ENCODE data around the gene GABRG3. TPM values are rescaled to one million over a fixed set of nuclear protein-coding genes. Genes with fewer than 3 reads are reported as not detected.

GABRG3 gene
- total and polyA plus RNA-seq, 2 experiments from 2014 or later: 0.10 to 1.4 TPM

DNA sequence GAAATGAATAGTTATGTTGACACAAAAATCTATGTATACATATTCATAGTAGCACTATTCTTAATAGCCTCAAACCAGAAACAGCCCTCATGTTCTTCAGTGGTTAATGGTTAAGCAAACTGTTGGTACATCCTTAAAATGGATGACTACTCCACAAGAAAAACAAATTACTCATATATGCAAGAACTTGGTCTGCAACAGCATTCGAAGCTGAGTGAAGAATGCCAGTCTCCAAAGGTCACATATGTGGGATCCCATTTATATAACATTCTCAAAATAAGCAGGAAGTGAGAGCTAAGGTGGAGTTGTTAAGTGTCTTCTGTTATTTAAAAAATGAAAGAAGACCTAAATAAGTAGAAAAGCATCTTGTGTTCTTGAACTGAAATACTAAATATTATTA, 365.7 kb downstream of the GABRG3 start:
- ATAC-seq (no peak), DNase-seq (ENCODE audit: low spot score) (no peak)
- H3K4me1 ChIP-seq (ENCODE audit: insufficient read depth): no peaks in the 10 kb centered on the region
- no peak overlapping the region for H3K27ac Mint-ChIP-seq
- no peak overlapping the region for H3K27ac ChIP-seq (ENCODE audit: low read depth)
- no peaks in the 10 kb centered on the region for H3F3A ChIP-seq (replicated peaks; ENCODE audit: low read depth)
- H3K79me2 ChIP-seq (replicated peaks; ENCODE audit: insufficient read depth): no peaks in the 10 kb centered on the region
- H3K9me2 ChIP-seq (ENCODE audit: insufficient read depth): no peaks in the 10 kb centered on the region
- H3K36me3 ChIP-seq (ENCODE audit: insufficient read depth): no peaks in the 10 kb centered on the region
- H3K4me3 Mint-ChIP-seq: no peak overlapping the region
- H3K27me3 ChIP-seq (ENCODE audit: insufficient read depth): no peaks in the 10 kb centered on the region
- no peaks in the 10 kb centered on the region; the same call in 2 of the 3 replicates for H3K9me3 Mint-ChIP-seq
- peaks cover under 1% of the 10 kb centered on the region; the same call in 1 of the 3 replicates for H3K4me1 Mint-ChIP-seq
- peaks cover 3% of the 10 kb centered on the region for H3K27me3 Mint-ChIP-seq (ENCODE audit: insufficient read depth, low read depth, poor library complexity)
- H2AFZ ChIP-seq: no peak overlapping the region
- H4K20me1 ChIP-seq (replicated peaks; ENCODE audit: insufficient read depth): no peaks in the 10 kb centered on the region
- TF ChIP-seq, protein P1, sequence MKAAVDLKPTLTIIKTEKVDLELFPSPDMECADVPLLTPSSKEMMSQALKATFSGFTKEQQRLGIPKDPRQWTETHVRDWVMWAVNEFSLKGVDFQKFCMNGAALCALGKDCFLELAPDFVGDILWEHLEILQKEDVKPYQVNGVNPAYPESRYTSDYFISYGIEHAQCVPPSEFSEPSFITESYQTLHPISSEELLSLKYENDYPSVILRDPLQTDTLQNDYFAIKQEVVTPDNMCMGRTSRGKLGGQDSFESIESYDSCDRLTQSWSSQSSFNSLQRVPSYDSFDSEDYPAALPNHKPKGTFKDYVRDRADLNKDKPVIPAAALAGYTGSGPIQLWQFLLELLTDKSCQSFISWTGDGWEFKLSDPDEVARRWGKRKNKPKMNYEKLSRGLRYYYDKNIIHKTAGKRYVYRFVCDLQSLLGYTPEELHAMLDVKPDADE (IDR thresholded peaks at IDR 0.05): no peak
- TF ChIP-seq ZNF331 (CRISPR knock-in tag; IDR thresholded peaks at IDR 0.05; ENCODE audit: low read depth) (no peak), NANOG (IDR thresholded peaks at IDR 0.05; ENCODE audit: borderline replicate concordance) (no peak), ZNF114 (CRISPR knock-in tag; IDR thresholded peaks at IDR 0.05) (no peak), EZH2 (IDR thresholded peaks at IDR 0.05; ENCODE audit: low read depth, unreplicated experiment) (no peak), POLR2AphosphoS5 (IDR thresholded peaks at IDR 0.05; ENCODE audit: low read depth) (no peak), EZH2phosphoT487 (IDR thresholded peaks at IDR 0.05; ENCODE audit: unreplicated experiment) (no peak), CREB1 (CRISPR knock-in tag; IDR thresholded peaks at IDR 0.05; ENCODE audit: low read depth) (no peak), STAT1 (IDR thresholded peaks at IDR 0.05; ENCODE audit: unreplicated experiment) (no peak), JUNB (IDR thresholded peaks at IDR 0.05; ENCODE audit: unreplicated experiment) (no peak)
- TF ChIP-seq, protein P2, sequence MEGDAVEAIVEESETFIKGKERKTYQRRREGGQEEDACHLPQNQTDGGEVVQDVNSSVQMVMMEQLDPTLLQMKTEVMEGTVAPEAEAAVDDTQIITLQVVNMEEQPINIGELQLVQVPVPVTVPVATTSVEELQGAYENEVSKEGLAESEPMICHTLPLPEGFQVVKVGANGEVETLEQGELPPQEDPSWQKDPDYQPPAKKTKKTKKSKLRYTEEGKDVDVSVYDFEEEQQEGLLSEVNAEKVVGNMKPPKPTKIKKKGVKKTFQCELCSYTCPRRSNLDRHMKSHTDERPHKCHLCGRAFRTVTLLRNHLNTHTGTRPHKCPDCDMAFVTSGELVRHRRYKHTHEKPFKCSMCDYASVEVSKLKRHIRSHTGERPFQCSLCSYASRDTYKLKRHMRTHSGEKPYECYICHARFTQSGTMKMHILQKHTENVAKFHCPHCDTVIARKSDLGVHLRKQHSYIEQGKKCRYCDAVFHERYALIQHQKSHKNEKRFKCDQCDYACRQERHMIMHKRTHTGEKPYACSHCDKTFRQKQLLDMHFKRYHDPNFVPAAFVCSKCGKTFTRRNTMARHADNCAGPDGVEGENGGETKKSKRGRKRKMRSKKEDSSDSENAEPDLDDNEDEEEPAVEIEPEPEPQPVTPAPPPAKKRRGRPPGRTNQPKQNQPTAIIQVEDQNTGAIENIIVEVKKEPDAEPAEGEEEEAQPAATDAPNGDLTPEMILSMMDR (conservative IDR thresholded peaks at IDR 0.05; ENCODE audit: low read depth in 2 of 2): no peak
- TF ChIP-seq, protein P3, sequence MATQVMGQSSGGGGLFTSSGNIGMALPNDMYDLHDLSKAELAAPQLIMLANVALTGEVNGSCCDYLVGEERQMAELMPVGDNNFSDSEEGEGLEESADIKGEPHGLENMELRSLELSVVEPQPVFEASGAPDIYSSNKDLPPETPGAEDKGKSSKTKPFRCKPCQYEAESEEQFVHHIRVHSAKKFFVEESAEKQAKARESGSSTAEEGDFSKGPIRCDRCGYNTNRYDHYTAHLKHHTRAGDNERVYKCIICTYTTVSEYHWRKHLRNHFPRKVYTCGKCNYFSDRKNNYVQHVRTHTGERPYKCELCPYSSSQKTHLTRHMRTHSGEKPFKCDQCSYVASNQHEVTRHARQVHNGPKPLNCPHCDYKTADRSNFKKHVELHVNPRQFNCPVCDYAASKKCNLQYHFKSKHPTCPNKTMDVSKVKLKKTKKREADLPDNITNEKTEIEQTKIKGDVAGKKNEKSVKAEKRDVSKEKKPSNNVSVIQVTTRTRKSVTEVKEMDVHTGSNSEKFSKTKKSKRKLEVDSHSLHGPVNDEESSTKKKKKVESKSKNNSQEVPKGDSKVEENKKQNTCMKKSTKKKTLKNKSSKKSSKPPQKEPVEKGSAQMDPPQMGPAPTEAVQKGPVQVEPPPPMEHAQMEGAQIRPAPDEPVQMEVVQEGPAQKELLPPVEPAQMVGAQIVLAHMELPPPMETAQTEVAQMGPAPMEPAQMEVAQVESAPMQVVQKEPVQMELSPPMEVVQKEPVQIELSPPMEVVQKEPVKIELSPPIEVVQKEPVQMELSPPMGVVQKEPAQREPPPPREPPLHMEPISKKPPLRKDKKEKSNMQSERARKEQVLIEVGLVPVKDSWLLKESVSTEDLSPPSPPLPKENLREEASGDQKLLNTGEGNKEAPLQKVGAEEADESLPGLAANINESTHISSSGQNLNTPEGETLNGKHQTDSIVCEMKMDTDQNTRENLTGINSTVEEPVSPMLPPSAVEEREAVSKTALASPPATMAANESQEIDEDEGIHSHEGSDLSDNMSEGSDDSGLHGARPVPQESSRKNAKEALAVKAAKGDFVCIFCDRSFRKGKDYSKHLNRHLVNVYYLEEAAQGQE (IDR thresholded peaks at IDR 0.05; ENCODE audit: unreplicated experiment): no peak
- TF ChIP-seq, protein P4, sequence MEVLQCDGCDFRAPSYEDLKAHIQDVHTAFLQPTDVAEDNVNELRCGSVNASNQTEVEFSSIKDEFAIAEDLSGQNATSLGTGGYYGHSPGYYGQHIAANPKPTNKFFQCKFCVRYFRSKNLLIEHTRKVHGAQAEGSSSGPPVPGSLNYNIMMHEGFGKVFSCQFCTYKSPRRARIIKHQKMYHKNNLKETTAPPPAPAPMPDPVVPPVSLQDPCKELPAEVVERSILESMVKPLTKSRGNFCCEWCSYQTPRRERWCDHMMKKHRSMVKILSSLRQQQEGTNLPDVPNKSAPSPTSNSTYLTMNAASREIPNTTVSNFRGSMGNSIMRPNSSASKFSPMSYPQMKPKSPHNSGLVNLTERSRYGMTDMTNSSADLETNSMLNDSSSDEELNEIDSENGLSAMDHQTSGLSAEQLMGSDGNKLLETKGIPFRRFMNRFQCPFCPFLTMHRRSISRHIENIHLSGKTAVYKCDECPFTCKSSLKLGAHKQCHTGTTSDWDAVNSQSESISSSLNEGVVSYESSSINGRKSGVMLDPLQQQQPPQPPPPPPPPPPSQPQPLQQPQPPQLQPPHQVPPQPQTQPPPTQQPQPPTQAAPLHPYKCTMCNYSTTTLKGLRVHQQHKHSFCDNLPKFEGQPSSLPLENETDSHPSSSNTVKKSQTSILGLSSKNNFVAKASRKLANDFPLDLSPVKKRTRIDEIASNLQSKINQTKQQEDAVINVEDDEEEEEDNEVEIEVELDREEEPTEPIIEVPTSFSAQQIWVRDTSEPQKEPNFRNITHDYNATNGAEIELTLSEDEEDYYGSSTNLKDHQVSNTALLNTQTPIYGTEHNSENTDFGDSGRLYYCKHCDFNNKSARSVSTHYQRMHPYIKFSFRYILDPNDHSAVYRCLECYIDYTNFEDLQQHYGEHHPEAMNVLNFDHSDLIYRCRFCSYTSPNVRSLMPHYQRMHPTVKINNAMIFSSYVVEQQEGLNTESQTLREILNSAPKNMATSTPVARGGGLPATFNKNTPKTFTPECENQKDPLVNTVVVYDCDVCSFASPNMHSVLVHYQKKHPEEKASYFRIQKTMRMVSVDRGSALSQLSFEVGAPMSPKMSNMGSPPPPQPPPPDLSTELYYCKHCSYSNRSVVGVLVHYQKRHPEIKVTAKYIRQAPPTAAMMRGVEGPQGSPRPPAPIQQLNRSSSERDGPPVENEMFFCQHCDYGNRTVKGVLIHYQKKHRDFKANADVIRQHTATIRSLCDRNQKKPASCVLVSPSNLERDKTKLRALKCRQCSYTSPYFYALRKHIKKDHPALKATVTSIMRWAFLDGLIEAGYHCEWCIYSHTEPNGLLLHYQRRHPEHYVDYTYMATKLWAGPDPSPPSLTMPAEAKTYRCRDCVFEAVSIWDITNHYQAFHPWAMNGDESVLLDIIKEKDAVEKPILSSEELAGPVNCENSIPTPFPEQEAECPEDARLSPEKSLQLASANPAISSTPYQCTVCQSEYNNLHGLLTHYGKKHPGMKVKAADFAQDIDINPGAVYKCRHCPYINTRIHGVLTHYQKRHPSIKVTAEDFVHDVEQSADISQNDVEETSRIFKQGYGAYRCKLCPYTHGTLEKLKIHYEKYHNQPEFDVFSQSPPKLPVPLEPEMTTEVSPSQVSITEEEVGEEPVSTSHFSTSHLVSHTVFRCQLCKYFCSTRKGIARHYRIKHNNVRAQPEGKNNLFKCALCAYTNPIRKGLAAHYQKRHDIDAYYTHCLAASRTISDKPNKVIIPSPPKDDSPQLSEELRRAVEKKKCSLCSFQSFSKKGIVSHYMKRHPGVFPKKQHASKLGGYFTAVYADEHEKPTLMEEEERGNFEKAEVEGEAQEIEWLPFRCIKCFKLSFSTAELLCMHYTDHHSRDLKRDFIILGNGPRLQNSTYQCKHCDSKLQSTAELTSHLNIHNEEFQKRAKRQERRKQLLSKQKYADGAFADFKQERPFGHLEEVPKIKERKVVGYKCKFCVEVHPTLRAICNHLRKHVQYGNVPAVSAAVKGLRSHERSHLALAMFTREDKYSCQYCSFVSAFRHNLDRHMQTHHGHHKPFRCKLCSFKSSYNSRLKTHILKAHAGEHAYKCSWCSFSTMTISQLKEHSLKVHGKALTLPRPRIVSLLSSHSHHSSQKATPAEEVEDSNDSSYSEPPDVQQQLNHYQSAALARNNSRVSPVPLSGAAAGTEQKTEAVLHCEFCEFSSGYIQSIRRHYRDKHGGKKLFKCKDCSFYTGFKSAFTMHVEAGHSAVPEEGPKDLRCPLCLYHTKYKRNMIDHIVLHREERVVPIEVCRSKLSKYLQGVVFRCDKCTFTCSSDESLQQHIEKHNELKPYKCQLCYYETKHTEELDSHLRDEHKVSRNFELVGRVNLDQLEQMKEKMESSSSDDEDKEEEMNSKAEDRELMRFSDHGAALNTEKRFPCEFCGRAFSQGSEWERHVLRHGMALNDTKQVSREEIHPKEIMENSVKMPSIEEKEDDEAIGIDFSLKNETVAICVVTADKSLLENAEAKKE (CRISPR knock-in tag; IDR thresholded peaks at IDR 0.05): no peak
- H3K4me2 ChIP-seq: no peak overlapping the region
- no peak overlapping the region for H3K4me3 ChIP-seq
- H3K36me3 Mint-ChIP-seq (ENCODE audit: low read depth): no peaks in the 10 kb centered on the region

All from GM23338 (cell line).